Hippocampal formation (tissue), 2 donors: Measurements from ENCODE around the gene MOB1A.
A peak's percentile ranks its signal among the peaks of the same experiment; 100 is the strongest.
"Not testable (repeated sequence)": the region's sequence is repeated elsewhere in the genome, so short reads cannot be mapped to it uniquely, and the experiment has no call there.

Source experiments
- DNase-seq, 2 donors: peaks; one replicate each; lab custom pipeline; 2025; lab: John Stamatoyannopoulos, UW

MOB1A gene

GRCh38 chr2:74148457-74149246, 30.0 kb downstream of the MOB1A start:
- DNase-seq = peak in 1 of 2 donors; percentile 34

GRCh38 chr2:74147727-74148456, 30.8 kb downstream of the MOB1A start, which contains the start of gene BOLA3:
Gene BOLA3 (minus strand): TSS chr2:74147912. CDS start chr2:74147874, 38 bp downstream.
- DNase-seq = peak; percentile 73 to 82

GRCh38 chr2:74146929-74147726, 31.6 kb downstream of the MOB1A start:
- DNase-seq = no peak

GRCh38 chr2:74142340-74142739, 36.3 kb downstream of the MOB1A start:
- no peak for DNase-seq

- no peak for DNase-seq
Observed at GRCh38 chr2:74138600-74139323, 39.9 kb downstream of the MOB1A start.

- no peak for DNase-seq
Observed at GRCh38 chr2:74137651-74138599, 40.8 kb downstream of the MOB1A start.

GRCh38 chr2:74131901-74132300, 46.8 kb downstream of the MOB1A start:
- no peak for DNase-seq

GRCh38 chr2:74130211-74130995, 48.3 kb downstream of the MOB1A start:
- no peak for DNase-seq

GRCh38 chr2:74128206-74128605, 50.5 kb downstream of the MOB1A start:
- no peak for DNase-seq

- DNase-seq = not testable (repeated sequence)
Observed at GRCh38 chr2:74123955-74124354, 54.7 kb downstream of the MOB1A start.

GRCh38 chr2:74121846-74122245, 56.8 kb downstream of the MOB1A start:
- DNase-seq = not testable (repeated sequence)

- peak; percentile 61 to 80 for DNase-seq
Observed at GRCh38 chr2:74119912-74120825, 58.5 kb downstream of the MOB1A start.

GRCh38 chr2:74119339-74119738, 59.3 kb downstream of the MOB1A start:
- DNase-seq = no peak

- DNase-seq = no peak
Observed at GRCh38 chr2:74111380-74111779, 67.3 kb downstream of the MOB1A start.

GRCh38 chr2:74110537-74110936, 68.1 kb downstream of the MOB1A start:
- DNase-seq = no peak

GRCh38 chr2:74109551-74109950, 69.1 kb downstream of the MOB1A start:
- no peak for DNase-seq

- no peak for DNase-seq
Observed at GRCh38 chr2:74107071-74107470, 71.6 kb downstream of the MOB1A start.

- DNase-seq = no peak
Observed at GRCh38 chr2:74105413-74105812, 73.3 kb downstream of the MOB1A start.

- DNase-seq = no peak
Observed at GRCh38 chr2:74104839-74105238, 73.8 kb downstream of the MOB1A start.
